HCT116 (cell line): ENCODE results near the gene PSMD3. TPM values are rescaled to one million over a fixed set of nuclear protein-coding genes. Genes with fewer than 3 reads are reported as not detected.
"Not testable (repeated sequence)": the region's sequence is repeated elsewhere in the genome, so short reads cannot be mapped to it uniquely, and the experiment has no call there.

Source experiments
- ATAC-seq: fragments of 200-7000 bp; cut with Tn5 transposase; 2 replicates; pipeline ENCODE4 v1.9.1; 2020; ENCODE audit warnings: mild to moderate bottlenecking, moderate library complexity
- BruUV-seq: library from RNA; stranded (reverse); fragments of 400-500 nt; replicated peaks from 2 replicates; lab custom pipeline; 2021; lab: Mats Ljungman, UMichigan
- CTCF ChIA-PET: fragments of 300-600 bp; sonication (Branson Sonifier 250); formaldehyde crosslinking; loops from one replicate; lab custom pipeline; 2021; ENCODE audit warnings: antibody characterized with exemption; lab: Charles Lee
- POLR2A ChIA-PET: fragments of 300-600, 350-600 bp; sonication (Branson Sonifier 250); formaldehyde crosslinking; loops from one replicate; lab custom pipeline; 2021; ENCODE audit warnings: antibody characterized with exemption; lab: Charles Lee
- RAD21 ChIA-PET, 2 experiments: fragments of 300-600 bp; sonication (Branson Sonifier 250); formaldehyde crosslinking; loops; one replicate each; lab custom pipeline; 2023; ENCODE audit warnings: low total read pairs in 2 of 2; ENCODE audit not compliant: uncharacterized antibody in 2 of 2, unreplicated experiment in 2 of 2, low non-redundant PET in 1 of 2; lab: Charles Lee
- DNase-seq: peaks from one replicate; pipeline ENCODE4 v3.0.0-alpha.2; 2010; ENCODE audit warnings: low read depth, low spot score
- H2AFZ ChIP-seq: fragments of 200-600 bp; shearing (Covaris generic), sonication (generic); 2 replicates; pipeline ENCODE4 v1.6.1; 2017; ENCODE audit warnings: low read depth, mixed run types, mixed read lengths, antibody characterized with exemption, low read length; ENCODE audit not compliant: poor library complexity, severe bottlenecking
- H3K27ac ChIP-seq: 2 replicates; pipeline ENCODE4 v1.5.1; 2012; ENCODE audit warnings: low read depth, low read length
- H3K27me3 ChIP-seq: fragments of 200-600 bp; sonication (generic); 2 replicates; pipeline ENCODE4 v1.6.1; 2016; ENCODE audit warnings: mixed run types, low read length, mixed read lengths; ENCODE audit not compliant: insufficient read depth
- H3K36me3 ChIP-seq, 2 experiments: fragments of 200-500 bp in 1 of 2; fragments of 200-600 bp in 1 of 2; sonication (Bioruptor generic) in 1 of 2; sonication (generic) in 1 of 2; 2 replicates each; pipeline versions ENCODE4 v1.5.1 to v1.6.1; 2014 to 2016; ENCODE audit warnings: low read length in 2 of 2, inconsistent platforms in 1 of 2, mixed read lengths in 1 of 2, mixed run types in 1 of 2; ENCODE audit not compliant: insufficient read depth in 2 of 2, control insufficient read depth in 1 of 2
- H3K4me1 ChIP-seq, 2 experiments: fragments of 200-600 bp in 1 of 2; sonication (generic) in 1 of 2; 2 replicates each; pipeline versions ENCODE4 v1.5.1 to v1.6.1; 2012 to 2017; ENCODE audit warnings: low read length in 2 of 2, inconsistent platforms in 1 of 2, mild to moderate bottlenecking in 1 of 2, mixed read lengths in 1 of 2, mixed run types in 1 of 2, moderate library complexity in 1 of 2; ENCODE audit not compliant: insufficient read depth in 2 of 2, control insufficient read depth in 1 of 2
- H3K4me2 ChIP-seq: fragments of 200-600 bp; sonication (generic); 2 replicates; pipeline ENCODE4 v1.6.1; 2017; ENCODE audit warnings: mixed run types, low read length, mixed read lengths
- H3K4me3 ChIP-seq, 2 experiments: fragments of 200-600 bp in 1 of 2; sonication (generic) in 1 of 2; replicated peaks in 1 of 2; 2 replicates each; pipeline ENCODE4 v1.5.1; 2011 to 2016; ENCODE audit warnings: low read length in 2 of 2, control low read depth in 1 of 2, low read depth in 1 of 2, mild to moderate bottlenecking in 1 of 2, mixed read lengths in 1 of 2, mixed run types in 1 of 2
- H3K79me2 ChIP-seq: fragments of 200-600 bp; sonication (generic); 2 replicates; pipeline ENCODE4 v1.6.1; 2017; ENCODE audit warnings: mild to moderate bottlenecking, mixed run types, low read length, moderate library complexity, mixed read lengths; ENCODE audit not compliant: insufficient read depth
- H3K9ac ChIP-seq: fragments of 200-600 bp; sonication (generic); 2 replicates; pipeline ENCODE4 v1.6.1; 2016; ENCODE audit warnings: low read length, mixed read lengths
- H3K9me2 ChIP-seq: fragments of 200-600 bp; sonication (generic), shearing (Covaris generic); 2 replicates; pipeline ENCODE4 v1.6.1; 2017; ENCODE audit warnings: mixed run types, mild to moderate bottlenecking, moderate library complexity; ENCODE audit not compliant: insufficient read depth
- H3K9me3 ChIP-seq, 2 experiments: fragments of 200-500 bp in 1 of 2; fragments of 200-600 bp in 1 of 2; sonication (Bioruptor generic) in 1 of 2; sonication (generic) in 1 of 2; 2 replicates each; pipeline ENCODE4 v1.6.1; 2014 to 2017; ENCODE audit warnings: low read length in 2 of 2, mixed read lengths in 2 of 2, inconsistent platforms in 1 of 2, low read depth in 1 of 2, mild to moderate bottlenecking in 1 of 2, mixed run types in 1 of 2, moderate library complexity in 1 of 2; ENCODE audit not compliant: control insufficient read depth in 1 of 2, insufficient read depth in 1 of 2
- H4K20me1 ChIP-seq: fragments of 200-600 bp; sonication (generic), shearing (Covaris generic); 2 replicates; pipeline ENCODE4 v1.6.1; 2017; ENCODE audit warnings: mixed run types, mild to moderate bottlenecking, moderate library complexity; ENCODE audit not compliant: insufficient read depth
- ELF1 ChIP-seq: IDR thresholded peaks from 2 replicates; pipeline ENCODE4 v1.6.1; 2012; ENCODE audit warnings: low read depth, borderline replicate concordance
- RAD21 ChIP-seq: IDR thresholded peaks from 2 replicates; pipeline ENCODE4 v1.6.1; 2012; ENCODE audit warnings: low read depth, mild to moderate bottlenecking
- TCF7L2 ChIP-seq: IDR thresholded peaks from 2 replicates; pipeline ENCODE4 v1.7.0; 2011; ENCODE audit warnings: borderline replicate concordance, inconsistent platforms; ENCODE audit not compliant: insufficient read depth, insufficient read length; ENCODE audit errors: extremely low read depth
- intact Hi-C: fragments of 100-400 bp; cut with micrococcal nuclease; formaldehyde crosslinking; loops from 2 replicates; pipeline ENCODE4 v1.10.0; 2022
- total RNA-seq: library from RNA; stranded (reverse); gene quantifications from one replicate; pipeline ENCODE4 v1.2.1, GENCODE V29; 2021; ENCODE audit not compliant: unreplicated experiment
- TF ChIP-seq, protein P1 (sequence below), 3 experiments: fragments of 200-600 bp in 1 of 3; sonication (generic) in 1 of 3; IDR thresholded peaks in 2 of 3; conservative IDR thresholded peaks in 1 of 3; 2 replicates each; pipeline ENCODE4 v1.5.1; 2012 to 2017; ENCODE audit warnings: low read depth in 2 of 3, low read length in 2 of 3, antibody characterized with exemption in 1 of 3, borderline replicate concordance in 1 of 3, control low read depth in 1 of 3, mild to moderate bottlenecking in 1 of 3, mixed read lengths in 1 of 3, mixed run types in 1 of 3, moderate library complexity in 1 of 3; ENCODE audit not compliant: insufficient read depth in 1 of 3

The PSMD3 gene
- total RNA-seq, 1 experiment from 2014 or later: 152 TPM

- intact Hi-C loops: no loop called here
- H3K4me2 ChIP-seq: no peak overlapping the region
- CTCF ChIA-PET: interaction anchor here (0.6 kb wide), 1 partner anchor 1550 kb away, joined by 6 read pairs; no protein-coding TSS in a partner anchor
- H3K36me3 ChIP-seq: peaks cover 9 to 14% of the 10 kb centered on the region in 2 experiments
- BruUV-seq: no TSS peak
- RAD21 ChIA-PET: no interaction called here
- DNase-seq: no peak
- H3K9me3 ChIP-seq: no peaks in the 10 kb centered on the region
- H2AFZ ChIP-seq: no peak overlapping the region
- no peaks in the 10 kb centered on the region for H3K27me3 ChIP-seq
- H3K79me2 ChIP-seq: no peaks in the 10 kb centered on the region
- POLR2A ChIA-PET: interaction anchor here (1.5 kb wide), 1 partner anchor 20 kb away, joined by 3 read pairs; the partner anchor contains the start of gene PSMD3
- no peaks in the 10 kb centered on the region for H4K20me1 ChIP-seq
- TF ChIP-seq TCF7L2: no peak
- TF ChIP-seq, protein P1, sequence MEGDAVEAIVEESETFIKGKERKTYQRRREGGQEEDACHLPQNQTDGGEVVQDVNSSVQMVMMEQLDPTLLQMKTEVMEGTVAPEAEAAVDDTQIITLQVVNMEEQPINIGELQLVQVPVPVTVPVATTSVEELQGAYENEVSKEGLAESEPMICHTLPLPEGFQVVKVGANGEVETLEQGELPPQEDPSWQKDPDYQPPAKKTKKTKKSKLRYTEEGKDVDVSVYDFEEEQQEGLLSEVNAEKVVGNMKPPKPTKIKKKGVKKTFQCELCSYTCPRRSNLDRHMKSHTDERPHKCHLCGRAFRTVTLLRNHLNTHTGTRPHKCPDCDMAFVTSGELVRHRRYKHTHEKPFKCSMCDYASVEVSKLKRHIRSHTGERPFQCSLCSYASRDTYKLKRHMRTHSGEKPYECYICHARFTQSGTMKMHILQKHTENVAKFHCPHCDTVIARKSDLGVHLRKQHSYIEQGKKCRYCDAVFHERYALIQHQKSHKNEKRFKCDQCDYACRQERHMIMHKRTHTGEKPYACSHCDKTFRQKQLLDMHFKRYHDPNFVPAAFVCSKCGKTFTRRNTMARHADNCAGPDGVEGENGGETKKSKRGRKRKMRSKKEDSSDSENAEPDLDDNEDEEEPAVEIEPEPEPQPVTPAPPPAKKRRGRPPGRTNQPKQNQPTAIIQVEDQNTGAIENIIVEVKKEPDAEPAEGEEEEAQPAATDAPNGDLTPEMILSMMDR (IDR thresholded peaks at IDR 0.05 in 2 of 3, conservative IDR thresholded peaks at IDR 0.05 in 1 of 3; ENCODE audit: borderline replicate concordance in 1 of 3, insufficient read depth in 1 of 3, low read depth in 2 of 3, low read length in 2 of 3): no peak
- no peak for TF ChIP-seq ELF1
- no peak for TF ChIP-seq RAD21
- no peak for ATAC-seq
- H3K4me3 ChIP-seq: no peak overlapping the region
- no peaks in the 10 kb centered on the region for H3K9me2 ChIP-seq
- no peaks in the 10 kb centered on the region for H3K4me1 ChIP-seq
- no peak overlapping the region for H3K27ac ChIP-seq
- H3K9ac ChIP-seq: no peak overlapping the region
Observed at GRCh38 chr17:40000161-40000560, 19.6 kb downstream of the PSMD3 start.

DNA sequence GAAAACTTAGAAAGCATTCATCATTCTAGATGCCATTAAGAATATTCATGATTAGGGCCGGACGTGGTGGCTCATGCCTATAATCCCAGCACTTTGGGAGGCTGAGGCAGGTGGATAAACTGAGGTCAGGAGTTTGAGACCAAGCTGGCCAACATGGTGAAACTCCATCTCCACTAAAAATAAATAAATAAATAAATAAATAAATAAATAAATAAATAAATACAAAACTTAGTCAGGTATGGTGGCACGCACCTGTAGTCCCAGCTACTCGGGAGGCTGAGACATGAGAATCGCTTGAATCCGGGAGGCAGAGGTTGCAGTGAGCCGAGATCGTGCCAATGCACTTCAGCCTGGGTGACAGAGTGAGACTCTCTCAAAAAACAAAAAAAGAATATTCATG lies 20.7 kb downstream of the PSMD3 start:
- H2AFZ ChIP-seq, H3K4me2 ChIP-seq, ATAC-seq, intact Hi-C loops, POLR2A ChIA-PET, BruUV-seq, H3K27ac ChIP-seq, DNase-seq, H3K9me3 ChIP-seq, H3K27me3 ChIP-seq, H3K9me2 ChIP-seq, H3K36me3 ChIP-seq, CTCF ChIA-PET, H4K20me1 ChIP-seq, RAD21 ChIA-PET, H3K79me2 ChIP-seq, H3K4me3 ChIP-seq, H3K9ac ChIP-seq, H3K4me1 ChIP-seq: not testable (repeated sequence)
